H9 (cell line): Measurements from ENCODE around the gene MB. TPM values are rescaled to one million over a fixed set of nuclear protein-coding genes. Genes with fewer than 3 reads are reported as not detected.

Experiments
- DNase-seq: peaks from one replicate; pipeline ENCODE4 v3.0.0-alpha.2; 2017
- H2AFZ ChIP-seq: one replicate; pipeline ENCODE4 v1.6.1; 2013; ENCODE audit warnings: mild to moderate bottlenecking, low read length, control low read depth, moderate library complexity
- H2AK5ac ChIP-seq: 2 replicates; pipeline ENCODE4 v1.6.1; 2013; ENCODE audit warnings: low read length, control low read depth, mixed read lengths; ENCODE audit not compliant: insufficient read length
- H2BK120ac ChIP-seq: one replicate; pipeline ENCODE4 v1.6.1; 2013; ENCODE audit warnings: low read depth, mild to moderate bottlenecking, low read length, control low read depth, inconsistent platforms; ENCODE audit not compliant: poor library complexity, severe bottlenecking
- H2BK12ac ChIP-seq: 2 replicates; pipeline ENCODE4 v1.6.1; 2013; ENCODE audit warnings: low read length, control low read depth, mixed read lengths, low read depth; ENCODE audit not compliant: insufficient read length
- H2BK15ac ChIP-seq: 2 replicates; pipeline ENCODE4 v1.6.1; 2013; ENCODE audit warnings: low read depth, low read length, control low read depth
- H2BK20ac ChIP-seq: one replicate; pipeline ENCODE4 v1.6.1; 2013; ENCODE audit warnings: low read depth, mild to moderate bottlenecking, low read length, control low read depth, inconsistent platforms; ENCODE audit not compliant: poor library complexity, severe bottlenecking
- H2BK5ac ChIP-seq: 2 replicates; pipeline ENCODE4 v1.6.1; 2013; ENCODE audit warnings: low read length, control low read depth, mixed read lengths; ENCODE audit not compliant: insufficient read length
- H3K14ac ChIP-seq: 2 replicates; pipeline ENCODE4 v1.6.1; 2013; ENCODE audit warnings: low read length, control low read depth; ENCODE audit not compliant: insufficient read depth
- H3K18ac ChIP-seq: 2 replicates; pipeline ENCODE4 v1.6.1; 2013; ENCODE audit warnings: low read depth, mild to moderate bottlenecking, mixed read lengths, low read length, control low read depth; ENCODE audit not compliant: insufficient read length
- H3K23ac ChIP-seq: 2 replicates; pipeline ENCODE4 v1.6.1; 2013; ENCODE audit warnings: low read length, control low read depth, mixed read lengths, low read depth; ENCODE audit not compliant: insufficient read length
- H3K23me2 ChIP-seq: 2 replicates; pipeline ENCODE4 v1.6.1; 2013; ENCODE audit warnings: low read depth, mild to moderate bottlenecking, mixed read lengths, low read length, control low read depth; ENCODE audit not compliant: insufficient read length, poor library complexity, severe bottlenecking
- H3K27ac ChIP-seq: 2 replicates; pipeline ENCODE4 v1.5.1; 2013; ENCODE audit warnings: low read length, control low read depth, mixed read lengths, low read depth; ENCODE audit not compliant: insufficient read length
- H3K27me3 ChIP-seq: 2 replicates; pipeline ENCODE4 v1.6.1; 2013; ENCODE audit warnings: low read length, control low read depth, inconsistent platforms; ENCODE audit not compliant: insufficient read depth
- H3K4ac ChIP-seq: 2 replicates; pipeline ENCODE4 v1.6.1; 2013; ENCODE audit warnings: low read depth, mild to moderate bottlenecking, control low read depth, inconsistent platforms, low read length, moderate library complexity
- H3K4me1 ChIP-seq: 2 replicates; pipeline ENCODE4 v1.6.1; 2013; ENCODE audit warnings: low read length, control low read depth, inconsistent platforms; ENCODE audit not compliant: insufficient read depth
- H3K4me2 ChIP-seq: 2 replicates; pipeline ENCODE4 v1.6.1; 2013; ENCODE audit warnings: low read length, control low read depth, mixed read lengths; ENCODE audit not compliant: insufficient read length, insufficient read depth
- H3K56ac ChIP-seq: 2 replicates; pipeline ENCODE4 v1.6.1; 2013; ENCODE audit warnings: low read depth, mild to moderate bottlenecking, mixed read lengths, low read length, control low read depth; ENCODE audit not compliant: insufficient read length
- H3K79me1 ChIP-seq: 2 replicates; pipeline ENCODE4 v1.6.1; 2013; ENCODE audit warnings: low read depth, mild to moderate bottlenecking, moderate library complexity, low read length, control low read depth, inconsistent platforms; ENCODE audit not compliant: insufficient read depth, poor library complexity, severe bottlenecking
- H3K79me2 ChIP-seq: 2 replicates; pipeline ENCODE4 v1.6.1; 2013; ENCODE audit warnings: low read length, control low read depth, inconsistent platforms; ENCODE audit not compliant: insufficient read depth
- H3K9ac ChIP-seq: 2 replicates; pipeline ENCODE4 v1.6.1; 2013; ENCODE audit warnings: low read length, control low read depth, mixed read lengths; ENCODE audit not compliant: insufficient read length; ENCODE audit errors: extremely low read depth
- H3K9me3 ChIP-seq: one replicate; pipeline ENCODE4 v1.6.1; 2013; ENCODE audit warnings: low read depth, low read length, inconsistent platforms; ENCODE audit not compliant: control insufficient read depth
- H3T11ph ChIP-seq: one replicate; pipeline ENCODE4 v1.6.1; 2013; ENCODE audit warnings: mild to moderate bottlenecking, low read length, control low read depth, inconsistent platforms
- H4K20me1 ChIP-seq: one replicate; pipeline ENCODE4 v1.6.1; 2013; ENCODE audit not compliant: control insufficient read depth, insufficient read length, insufficient read depth
- H4K5ac ChIP-seq: 2 replicates; pipeline ENCODE4 v1.6.1; 2013; ENCODE audit warnings: low read depth, mild to moderate bottlenecking, mixed read lengths, low read length, control low read depth; ENCODE audit not compliant: insufficient read length
- H4K8ac ChIP-seq: replicated peaks from 2 replicates; pipeline ENCODE4 v1.6.1; 2013; ENCODE audit warnings: low read length, control low read depth, mixed read lengths, low read depth; ENCODE audit not compliant: insufficient read length
- H4K91ac ChIP-seq: 2 replicates; pipeline ENCODE4 v1.6.1; 2013; ENCODE audit warnings: low read depth, mild to moderate bottlenecking, moderate library complexity, mixed read lengths, low read length, control low read depth; ENCODE audit not compliant: insufficient read length
- H3K27ac Mint-ChIP-seq, 3 experiments: 2 replicates in 2 of 3; 3 replicates in 1 of 3; pipeline ENCODE4 v1.8.0; 2020 to 2021; ENCODE audit warnings: mixed read lengths in 3 of 3, mild to moderate bottlenecking in 1 of 3, moderate library complexity in 1 of 3
- H3K27me3 Mint-ChIP-seq: 2 replicates; pipeline ENCODE4 v1.8.0; 2021; ENCODE audit warnings: low read depth, mild to moderate bottlenecking, moderate library complexity, mixed read lengths
- H3K36me3 Mint-ChIP-seq, 3 experiments: 2 replicates in 2 of 3; 3 replicates in 1 of 3; pipeline ENCODE4 v1.8.0; 2020 to 2021; ENCODE audit warnings: low read depth in 3 of 3, mixed read lengths in 3 of 3; ENCODE audit not compliant: insufficient read depth in 1 of 3
- H3K4me1 Mint-ChIP-seq, 2 experiments: 2 replicates each; pipeline ENCODE4 v1.8.0; 2020; ENCODE audit warnings: mixed read lengths in 2 of 2
- H3K4me3 Mint-ChIP-seq, 2 experiments: 2 replicates in 1 of 2; 3 replicates in 1 of 2; pipeline ENCODE4 v1.8.0; 2020 to 2021; ENCODE audit warnings: mild to moderate bottlenecking in 2 of 2, mixed read lengths in 2 of 2, moderate library complexity in 1 of 2
- H3K9me3 Mint-ChIP-seq, 2 experiments: 2 replicates in 1 of 2; 3 replicates in 1 of 2; pipeline ENCODE4 v1.8.0; 2020; ENCODE audit warnings: mild to moderate bottlenecking in 2 of 2, mixed read lengths in 2 of 2, moderate library complexity in 1 of 2
- WGBS: extraction: QIAGEN DNeasy Blood & Tissue Kit; methylation state at CpG from one replicate; pipeline ENCODE4 v1.1.7; 2013; ENCODE audit warnings: missing lambda C conversion rate, low lambda C conversion rate, mixed read lengths; ENCODE audit not compliant: insufficient read length; ENCODE audit errors: extremely low coverage; 5-methylcytosine and 5-hydroxymethylcytosine counted together
- total RNA-seq: library from RNA; stranded (reverse); gene quantifications from 2 replicates; pipeline ENCODE4 v1.2.1, GENCODE V29; 2021
- TF ChIP-seq, protein P1 (sequence below): fragments of 200-600 bp; sonication (generic); conservative IDR thresholded peaks from 3 replicates; pipeline ENCODE4 v1.8.0; 2021; ENCODE audit warnings: antibody characterized with exemption, mild to moderate bottlenecking

The MB gene
- total RNA-seq, 1 experiment from 2014 or later, result 0.55 TPM

GRCh38 chr22:35576671-35577070 lies 40.5 kb downstream of the MB start:
- Histone ChIP-seq H3K79me2 (no peaks in the 10 kb centered on the region), H2BK20ac (no peak overlapping the region), H3K14ac (no peak overlapping the region), H4K20me1 (no peaks in the 10 kb centered on the region), H2BK12ac (no peak overlapping the region), H3K23me2 (no peaks in the 10 kb centered on the region), H3T11ph (no peak overlapping the region), H2AFZ (no peak overlapping the region), H3K27ac (no peak overlapping the region), H3K23ac (no peak overlapping the region), H3K4me1 (no peaks in the 10 kb centered on the region), H4K8ac (no peak overlapping the region), H2BK5ac (no peak overlapping the region), H3K4ac (no peak overlapping the region), H3K79me1 (no peaks in the 10 kb centered on the region), H3K56ac (no peak overlapping the region), H2BK15ac (no peak overlapping the region), H2AK5ac (no peak overlapping the region), H3K27me3 (no peaks in the 10 kb centered on the region), H3K18ac (no peak overlapping the region), H3K9ac (no peak overlapping the region), H4K5ac (no peak overlapping the region), H3K4me2 (no peak overlapping the region), H4K91ac (no peak overlapping the region), H3K9me3 (no peaks in the 10 kb centered on the region), H2BK120ac (no peak overlapping the region)
- peaks cover 8% of the 10 kb centered on the region for H3K27me3 Mint-ChIP-seq
- no CpG with 5 or more reads among the region's 8 CpGs for WGBS
- H3K9me3 Mint-ChIP-seq, result no peaks in the 10 kb centered on the region
- no peak overlapping the region for H3K27ac Mint-ChIP-seq
- DNase-seq, result no peak
- no peak overlapping the region for H3K4me3 Mint-ChIP-seq
- TF ChIP-seq, protein P1, sequence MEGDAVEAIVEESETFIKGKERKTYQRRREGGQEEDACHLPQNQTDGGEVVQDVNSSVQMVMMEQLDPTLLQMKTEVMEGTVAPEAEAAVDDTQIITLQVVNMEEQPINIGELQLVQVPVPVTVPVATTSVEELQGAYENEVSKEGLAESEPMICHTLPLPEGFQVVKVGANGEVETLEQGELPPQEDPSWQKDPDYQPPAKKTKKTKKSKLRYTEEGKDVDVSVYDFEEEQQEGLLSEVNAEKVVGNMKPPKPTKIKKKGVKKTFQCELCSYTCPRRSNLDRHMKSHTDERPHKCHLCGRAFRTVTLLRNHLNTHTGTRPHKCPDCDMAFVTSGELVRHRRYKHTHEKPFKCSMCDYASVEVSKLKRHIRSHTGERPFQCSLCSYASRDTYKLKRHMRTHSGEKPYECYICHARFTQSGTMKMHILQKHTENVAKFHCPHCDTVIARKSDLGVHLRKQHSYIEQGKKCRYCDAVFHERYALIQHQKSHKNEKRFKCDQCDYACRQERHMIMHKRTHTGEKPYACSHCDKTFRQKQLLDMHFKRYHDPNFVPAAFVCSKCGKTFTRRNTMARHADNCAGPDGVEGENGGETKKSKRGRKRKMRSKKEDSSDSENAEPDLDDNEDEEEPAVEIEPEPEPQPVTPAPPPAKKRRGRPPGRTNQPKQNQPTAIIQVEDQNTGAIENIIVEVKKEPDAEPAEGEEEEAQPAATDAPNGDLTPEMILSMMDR, result no peak
- H3K36me3 Mint-ChIP-seq, result no peaks in the 10 kb centered on the region
- H3K4me1 Mint-ChIP-seq, result no peaks in the 10 kb centered on the region; a peak in 1 of 4 replicates
